Muscle of leg (tissue), 11 donors: Measurements from ENCODE around the gene KCNJ9. TPM values are rescaled to one million over a fixed set of nuclear protein-coding genes. Genes with fewer than 3 reads are reported as not detected.
A peak's percentile ranks its signal among the peaks of the same experiment; 100 is the strongest.
"Not testable (repeated sequence)": the region's sequence is repeated elsewhere in the genome, so short reads cannot be mapped to it uniquely, and the experiment has no call there.

Source experiments
- DNase-seq: peaks from one replicate; pipeline ENCODE4 v3.0.0; 2013
- H3K27ac ChIP-seq: one replicate; pipeline ENCODE4 v1.5.1; 2013; ENCODE audit warnings: mild to moderate bottlenecking, low read length, control low read depth
- H3K27me3 ChIP-seq: one replicate; pipeline ENCODE4 v1.6.1; 2013; ENCODE audit warnings: low read length; ENCODE audit not compliant: control insufficient read depth, insufficient read depth
- H3K36me3 ChIP-seq: one replicate; pipeline ENCODE4 v1.6.1; 2013; ENCODE audit warnings: low read length; ENCODE audit not compliant: control insufficient read depth, insufficient read depth
- H3K4me1 ChIP-seq: one replicate; pipeline ENCODE4 v1.6.1; 2013; ENCODE audit warnings: low read length; ENCODE audit not compliant: control insufficient read depth, insufficient read depth
- H3K4me3 ChIP-seq: one replicate; pipeline ENCODE4 v1.5.1; 2013; ENCODE audit warnings: low read length, control low read depth
- H3K9me3 ChIP-seq: replicated peaks from 2 replicates; pipeline ENCODE4 v1.6.1; 2013; ENCODE audit warnings: low read depth, low read length; ENCODE audit not compliant: control insufficient read depth
- WGBS: methylation state at CpG from one replicate; pipeline ENCODE4 v1.1.5; 2013; ENCODE audit warnings: missing lambda C conversion rate; ENCODE audit not compliant: insufficient coverage; 5-methylcytosine and 5-hydroxymethylcytosine counted together
- polyA plus RNA-seq, 8 donors: library from polyadenylated mRNA; unstranded; fragments of 120-200 nt; gene quantifications; one replicate each; pipeline versions ENCODE4 v1.2.1 to v1.2.3, GENCODE V29; 2013; ENCODE audit warnings: inconsistent platforms in 1 of 8, low replicate concordance in 1 of 8; ENCODE audit not compliant: insufficient read length in 8 of 8, insufficient read depth in 1 of 8
- total RNA-seq: library from RNA; stranded (reverse); fragments of 120-200 nt; gene quantifications from one replicate; pipeline ENCODE4 v1.2.4, GENCODE V29; 2013

KCNJ9 gene
- total and polyA plus RNA-seq, 9 donors: 0.04 to 0.16 (median 0.09) TPM; not detected in 1

- WGBS: 60% methylated on average over 1 of the region's 8 CpGs
- Histone ChIP-seq H3K4me1 (peaks cover 14% of the 10 kb centered on the region), H3K9me3 (no peaks in the 10 kb centered on the region), H3K4me3 (no peak overlapping the region), H3K27me3 (no peaks in the 10 kb centered on the region), H3K27ac (no peak overlapping the region), H3K36me3 (peaks cover 67% of the 10 kb centered on the region)
- no peak for DNase-seq
Measured at GRCh38 chr1:160124705-160125478, 43.6 kb downstream of the KCNJ9 start.

DNA sequence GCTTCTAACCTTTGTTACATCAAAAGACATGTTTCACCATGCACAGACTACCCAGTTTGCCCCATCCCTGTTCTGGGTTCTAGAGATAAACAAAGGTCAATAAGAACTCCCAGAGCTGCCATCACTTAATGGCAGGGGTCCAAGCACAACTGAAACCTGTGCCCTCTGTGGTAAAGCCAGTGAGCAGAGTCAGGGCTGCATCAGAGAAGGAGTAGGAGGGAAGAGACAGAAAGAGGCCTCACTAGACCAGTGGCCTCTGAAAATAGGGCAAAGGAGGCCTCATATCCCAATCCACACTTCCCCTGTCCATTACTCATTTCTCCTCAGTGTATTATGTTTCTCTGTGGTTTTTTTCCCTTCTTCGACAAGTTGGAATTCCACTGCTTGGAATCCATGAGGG is 44.4 kb downstream of the KCNJ9 start:
- Histone ChIP-seq H3K36me3 (peaks cover 76% of the 10 kb centered on the region), H3K27me3 (no peaks in the 10 kb centered on the region), H3K4me1 (peaks cover 14% of the 10 kb centered on the region), H3K9me3 (no peaks in the 10 kb centered on the region), H3K4me3 (no peak overlapping the region), H3K27ac (no peak overlapping the region)
- WGBS: no CpG with 5 or more reads among the region's 1 CpG
- DNase-seq: no peak

DNA sequence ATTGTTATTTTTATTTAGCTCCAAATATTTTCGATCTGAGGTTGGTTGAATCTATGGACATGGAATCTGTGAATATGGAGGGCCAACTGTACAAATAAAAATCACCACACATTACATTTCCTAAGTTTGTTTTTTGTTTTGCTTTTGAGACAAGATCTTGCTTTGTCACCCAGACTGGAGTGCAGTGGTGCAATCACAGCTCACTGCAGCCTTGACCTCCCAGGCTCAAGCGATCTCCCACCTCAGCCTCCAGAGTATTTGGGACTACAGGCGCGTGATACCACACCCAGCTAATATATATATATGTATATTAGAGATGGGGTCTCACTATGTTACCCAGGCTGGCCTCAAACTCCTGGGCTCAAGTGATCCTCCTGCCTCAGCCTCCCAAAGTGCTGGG is 45.0 kb downstream of the KCNJ9 start:
- H3K4me3 ChIP-seq, H3K9me3 ChIP-seq, DNase-seq, H3K27ac ChIP-seq, H3K27me3 ChIP-seq: not testable (repeated sequence)
- peaks cover 14% of the 10 kb centered on the region for H3K4me1 ChIP-seq
- H3K36me3 ChIP-seq: peaks cover 76% of the 10 kb centered on the region
- WGBS: no CpG with 5 or more reads among the region's 4 CpGs

DNA sequence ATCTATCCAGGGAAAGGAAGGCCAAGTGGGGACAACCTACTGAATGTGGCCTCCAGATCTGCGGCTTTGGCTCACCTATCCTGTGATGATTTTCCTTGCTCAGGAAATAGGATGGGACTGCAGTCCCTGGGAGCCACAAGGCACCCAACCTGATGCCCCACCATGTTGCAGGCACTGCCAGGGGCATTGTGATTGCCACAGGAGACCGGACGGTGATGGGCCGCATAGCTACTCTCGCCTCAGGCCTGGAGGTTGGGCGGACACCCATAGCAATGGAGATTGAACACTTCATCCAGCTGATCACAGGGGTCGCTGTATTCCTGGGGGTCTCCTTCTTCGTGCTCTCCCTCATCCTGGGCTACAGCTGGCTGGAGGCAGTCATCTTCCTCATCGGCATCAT is 46.0 kb downstream of the KCNJ9 start:
- 94% methylated on average over 9 of the region's 9 CpGs for WGBS
- H3K9me3 ChIP-seq: no peaks in the 10 kb centered on the region
- H3K36me3 ChIP-seq: peaks cover 81% of the 10 kb centered on the region
- no peaks in the 10 kb centered on the region for H3K27me3 ChIP-seq
- no peak overlapping the region for H3K4me3 ChIP-seq
- peaks cover 14% of the 10 kb centered on the region for H3K4me1 ChIP-seq
- DNase-seq: no peak
- H3K27ac ChIP-seq: no peak overlapping the region

GRCh38 chr1:160127865-160128523 is 46.7 kb downstream of the KCNJ9 start:
- no peak overlapping the region for H3K4me3 ChIP-seq
- no peaks in the 10 kb centered on the region for H3K27me3 ChIP-seq
- H3K27ac ChIP-seq: no peak overlapping the region
- H3K9me3 ChIP-seq: no peaks in the 10 kb centered on the region
- H3K36me3 ChIP-seq: peaks cover 81% of the 10 kb centered on the region
- DNase-seq: peak; percentile 69
- H3K4me1 ChIP-seq: peaks cover 14% of the 10 kb centered on the region
- 51% methylated on average over 6 of the region's 7 CpGs for WGBS

DNA sequence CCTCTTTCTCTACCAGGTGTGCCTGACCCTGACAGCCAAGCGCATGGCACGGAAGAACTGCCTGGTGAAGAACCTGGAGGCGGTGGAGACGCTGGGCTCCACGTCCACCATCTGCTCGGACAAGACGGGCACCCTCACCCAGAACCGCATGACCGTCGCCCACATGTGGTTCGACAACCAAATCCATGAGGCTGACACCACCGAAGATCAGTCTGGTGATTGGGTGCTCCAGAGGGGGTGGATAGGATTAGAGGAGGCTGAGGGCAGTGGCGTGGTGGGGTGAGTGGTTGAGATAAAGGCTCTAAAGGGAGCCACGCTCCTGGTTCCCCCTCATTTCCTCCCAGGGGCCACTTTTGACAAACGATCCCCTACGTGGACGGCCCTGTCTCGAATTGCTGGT is 47.3 kb downstream of the KCNJ9 start:
- no peak overlapping the region for H3K4me3 ChIP-seq
- H3K9me3 ChIP-seq: no peaks in the 10 kb centered on the region
- H3K4me1 ChIP-seq: peaks cover 14% of the 10 kb centered on the region
- DNase-seq: no peak
- H3K27me3 ChIP-seq: no peaks in the 10 kb centered on the region
- H3K36me3 ChIP-seq: peaks cover 76% of the 10 kb centered on the region
- 94% methylated on average over 8 of the region's 18 CpGs for WGBS
- no peak overlapping the region for H3K27ac ChIP-seq

DNA sequence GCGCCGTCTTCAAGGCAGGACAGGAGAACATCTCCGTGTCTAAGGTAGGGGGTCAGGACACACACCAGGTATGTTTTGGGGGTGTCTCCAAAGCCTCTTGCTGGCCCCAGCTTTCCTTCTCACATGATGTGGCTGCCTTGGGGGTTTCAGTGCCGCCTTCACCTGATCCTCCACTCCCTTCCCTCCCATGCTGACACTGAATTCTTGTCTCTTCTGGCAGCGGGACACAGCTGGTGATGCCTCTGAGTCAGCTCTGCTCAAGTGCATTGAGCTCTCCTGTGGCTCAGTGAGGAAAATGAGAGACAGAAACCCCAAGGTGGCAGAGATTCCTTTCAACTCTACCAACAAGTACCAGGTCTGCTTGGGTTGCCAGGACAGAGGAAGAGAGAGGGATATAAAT is 47.7 kb downstream of the KCNJ9 start:
- Histone ChIP-seq H3K27me3 (no peaks in the 10 kb centered on the region), H3K4me1 (peaks cover 11% of the 10 kb centered on the region), H3K36me3 (peaks cover 73% of the 10 kb centered on the region), H3K27ac (no peak overlapping the region), H3K4me3 (no peak overlapping the region), H3K9me3 (no peaks in the 10 kb centered on the region)
- DNase-seq: no peak
- WGBS: no CpG with 5 or more reads among the region's 5 CpGs

- H3K36me3 ChIP-seq: peaks cover 76% of the 10 kb centered on the region
- no peak for DNase-seq
- WGBS: no CpG with 5 or more reads among the region's 3 CpGs
- peaks cover 6% of the 10 kb centered on the region for H3K4me1 ChIP-seq
- H3K9me3 ChIP-seq: no peaks in the 10 kb centered on the region
- no peak overlapping the region for H3K27ac ChIP-seq
- no peak overlapping the region for H3K4me3 ChIP-seq
- no peaks in the 10 kb centered on the region for H3K27me3 ChIP-seq
Measured at GRCh38 chr1:160129558-160129957, 48.2 kb downstream of the KCNJ9 start.

- Histone ChIP-seq H3K4me1 (peaks cover 2% of the 10 kb centered on the region), H3K27me3 (no peaks in the 10 kb centered on the region), H3K36me3 (peaks cover 76% of the 10 kb centered on the region), H3K27ac (no peak overlapping the region), H3K4me3 (no peak overlapping the region), H3K9me3 (no peaks in the 10 kb centered on the region)
- WGBS: 78% methylated on average over 11 of the region's 11 CpGs
- no peak for DNase-seq
Measured at GRCh38 chr1:160129966-160130365, 48.6 kb downstream of the KCNJ9 start.

DNA sequence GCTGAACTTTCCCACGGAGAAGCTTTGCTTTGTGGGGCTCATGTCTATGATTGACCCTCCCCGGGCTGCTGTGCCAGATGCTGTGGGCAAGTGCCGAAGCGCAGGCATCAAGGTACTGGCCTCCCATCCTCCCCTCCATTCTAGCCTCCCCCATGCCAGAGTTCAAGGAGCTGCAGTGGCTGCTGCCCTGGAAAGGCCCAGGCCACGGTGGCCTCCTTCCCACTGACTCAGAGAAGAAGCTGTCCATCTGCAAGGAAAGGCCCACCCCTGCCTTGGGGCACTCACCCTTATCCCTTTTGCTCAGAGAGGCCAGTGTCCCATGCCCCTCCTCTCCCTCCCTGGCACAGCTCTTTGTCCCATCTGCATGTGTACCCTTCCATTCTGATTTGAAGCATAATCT is 49.1 kb downstream of the KCNJ9 start:
- WGBS: 46% methylated on average over 2 of the region's 5 CpGs
- H3K27me3 ChIP-seq: no peaks in the 10 kb centered on the region
- no peaks in the 10 kb centered on the region for H3K9me3 ChIP-seq
- no peak overlapping the region for H3K4me3 ChIP-seq
- H3K27ac ChIP-seq: no peak overlapping the region
- H3K36me3 ChIP-seq: peaks cover 76% of the 10 kb centered on the region
- DNase-seq: no peak
- peaks cover 2% of the 10 kb centered on the region for H3K4me1 ChIP-seq
